H1 (cell line): Measurements from ENCODE around the gene SLAMF1. TPM values are rescaled to one million over a fixed set of nuclear protein-coding genes. Genes with fewer than 3 reads are reported as not detected.

Experiments used
- CTCF ChIA-PET: fragments of 300-600 bp; sonication (Branson Sonifier 250); formaldehyde crosslinking; loops from one replicate; lab custom pipeline; 2021; ENCODE audit not compliant: partially characterized antibody; lab: Charles Lee
- POLR2A ChIA-PET: fragments of 300-600 bp; sonication (Branson Sonifier 250); formaldehyde crosslinking; loops from one replicate; lab custom pipeline; 2021; ENCODE audit warnings: inconsistent platforms; ENCODE audit not compliant: partially characterized antibody; lab: Charles Lee
- DNase-seq, 2 experiments: peaks; one replicate each; pipeline versions ENCODE4 v3.0.0 to v3.0.0-alpha.2; 2010 to 2022; ENCODE audit warnings: low spot score in 2 of 2, low read depth in 1 of 2, mixed read lengths in 1 of 2
- FAIRE-seq: peaks from 2 replicates; lab custom pipeline; 2011; peaks lifted over from hg19 to GRCh38; lab: Jason Lieb, UNC
- H2AFZ ChIP-seq: 2 replicates; pipeline ENCODE4 v1.8.1; 2012; ENCODE audit warnings: low read length, inconsistent platforms
- H2AK5ac ChIP-seq: 2 replicates; pipeline ENCODE4 v1.6.1; 2013; ENCODE audit warnings: low read depth, low read length
- H2BK120ac ChIP-seq: replicated peaks from 2 replicates; pipeline ENCODE3; 2013; ENCODE audit warnings: low read depth, low read length, inconsistent platforms
- H2BK12ac ChIP-seq: 2 replicates; pipeline ENCODE4 v1.6.1; 2013; ENCODE audit warnings: low read depth, low read length
- H2BK15ac ChIP-seq: 2 replicates; pipeline ENCODE4 v1.6.1; 2013; ENCODE audit warnings: low read length
- H2BK20ac ChIP-seq: 2 replicates; pipeline ENCODE4 v1.6.1; 2013; ENCODE audit warnings: low read length
- H2BK5ac ChIP-seq: 2 replicates; pipeline ENCODE4 v1.6.1; 2013; ENCODE audit warnings: low read depth, low read length
- H3K14ac ChIP-seq: 2 replicates; pipeline ENCODE4 v1.6.1; 2013; ENCODE audit warnings: inconsistent platforms; ENCODE audit not compliant: insufficient read length
- H3K18ac ChIP-seq: 2 replicates; pipeline ENCODE4 v1.6.1; 2013; ENCODE audit warnings: low read length; ENCODE audit errors: extremely low read depth
- H3K23ac ChIP-seq: 2 replicates; pipeline ENCODE4 v1.6.1; 2013; ENCODE audit warnings: inconsistent platforms; ENCODE audit not compliant: insufficient read length
- H3K23me2 ChIP-seq: 2 replicates; pipeline ENCODE4 v1.6.1; 2013; ENCODE audit warnings: low read depth, low read length
- H3K27ac ChIP-seq: 2 replicates; pipeline ENCODE4 v1.6.1; 2011; ENCODE audit warnings: low read depth, low read length, inconsistent platforms
- H3K27me3 ChIP-seq, 4 experiments: replicated peaks in 1 of 4; 1 replicate in 1 of 4; 2 replicates in 3 of 4; pipeline versions ENCODE4 v1.6.1 to v1.8.1; 2011 to 2013; ENCODE audit warnings: low read length in 3 of 4, mild to moderate bottlenecking in 3 of 4, inconsistent platforms in 2 of 4, mixed read lengths in 2 of 4, moderate library complexity in 1 of 4; ENCODE audit not compliant: control insufficient read depth in 3 of 4, insufficient read depth in 3 of 4; ENCODE audit errors: extremely low read depth in 1 of 4
- H3K36me3 ChIP-seq, 4 experiments: 2 replicates each; pipeline versions ENCODE4 v1.6.1 to v1.8.1; 2011 to 2013; ENCODE audit warnings: mild to moderate bottlenecking in 4 of 4, low read length in 3 of 4, moderate library complexity in 2 of 4, control low read depth in 1 of 4, inconsistent platforms in 1 of 4; ENCODE audit not compliant: insufficient read depth in 4 of 4, control insufficient read depth in 2 of 4
- H3K4ac ChIP-seq: replicated peaks from 2 replicates; pipeline ENCODE3; 2013; ENCODE audit warnings: low read length, low read depth, mixed read lengths, inconsistent platforms; ENCODE audit not compliant: insufficient read length
- H3K4me1 ChIP-seq, 4 experiments: replicated peaks in 1 of 4; 1 replicate in 1 of 4; 2 replicates in 3 of 4; pipeline versions ENCODE4 v1.6.1 to v1.8.1; 2011 to 2013; ENCODE audit warnings: low read length in 3 of 4, inconsistent platforms in 2 of 4, mixed read lengths in 1 of 4; ENCODE audit not compliant: insufficient read depth in 4 of 4, control insufficient read depth in 3 of 4
- H3K4me2 ChIP-seq, 2 experiments: 2 replicates each; pipeline versions ENCODE4 v1.6.1 to v1.8.1; 2011 to 2013; ENCODE audit warnings: low read depth in 2 of 2, low read length in 2 of 2, control low read depth in 1 of 2, inconsistent platforms in 1 of 2, mild to moderate bottlenecking in 1 of 2; ENCODE audit not compliant: insufficient read depth in 1 of 2
- H3K4me3 ChIP-seq, 4 experiments: fragments of 200-600, 300-600 bp in 1 of 4; sonication (generic), shearing (Covaris generic), sonication (Bioruptor Twin) in 1 of 4; 2 replicates each; pipeline versions ENCODE4 v1.5.1 to v1.8.1; 2011 to 2016; ENCODE audit warnings: low read length in 4 of 4, low read depth in 3 of 4, control low read depth in 2 of 4, inconsistent platforms in 2 of 4, mild to moderate bottlenecking in 2 of 4, mixed read lengths in 1 of 4, moderate library complexity in 1 of 4; ENCODE audit not compliant: insufficient read depth in 2 of 4; ENCODE audit errors: extremely low read depth in 1 of 4
- H3K56ac ChIP-seq: replicated peaks from 2 replicates; pipeline ENCODE3; 2013; ENCODE audit warnings: low read depth, mild to moderate bottlenecking, mixed read lengths, low read length, inconsistent platforms; ENCODE audit not compliant: insufficient read length
- H3K79me1 ChIP-seq: 2 replicates; pipeline ENCODE4 v1.6.1; 2013; ENCODE audit warnings: low read depth, low read length, control low read depth
- H3K79me2 ChIP-seq, 2 experiments: 2 replicates each; pipeline versions ENCODE4 v1.6.1 to v1.8.1; 2012 to 2013; ENCODE audit warnings: low read length in 2 of 2, mild to moderate bottlenecking in 2 of 2, inconsistent platforms in 1 of 2; ENCODE audit not compliant: insufficient read depth in 2 of 2, control insufficient read depth in 1 of 2
- H3K9ac ChIP-seq, 4 experiments: replicated peaks in 1 of 4; 1 replicate in 1 of 4; 2 replicates in 3 of 4; pipeline versions ENCODE4 v1.6.1 to v1.8.1; 2011 to 2013; ENCODE audit warnings: low read depth in 3 of 4, low read length in 3 of 4, control low read depth in 2 of 4, mild to moderate bottlenecking in 2 of 4, moderate library complexity in 2 of 4, inconsistent platforms in 1 of 4; ENCODE audit errors: extremely low read depth in 1 of 4
- H3K9me3 ChIP-seq, 2 experiments: 2 replicates each; pipeline versions ENCODE4 v1.6.1 to v1.8.1; 2012 to 2013; ENCODE audit warnings: mild to moderate bottlenecking in 2 of 2, moderate library complexity in 2 of 2, control low read depth in 1 of 2, inconsistent platforms in 1 of 2, low read depth in 1 of 2, low read length in 1 of 2, mixed read lengths in 1 of 2; ENCODE audit not compliant: insufficient read depth in 2 of 2
- H4K20me1 ChIP-seq, 2 experiments: replicated peaks in 1 of 2; 2 replicates each; pipeline versions ENCODE3 to v1.8.1; 2011 to 2013; ENCODE audit warnings: inconsistent platforms in 2 of 2, low read length in 2 of 2, mild to moderate bottlenecking in 1 of 2; ENCODE audit not compliant: insufficient read depth in 2 of 2, control insufficient read depth in 1 of 2
- H4K5ac ChIP-seq: 2 replicates; pipeline ENCODE4 v1.6.1; 2013; ENCODE audit warnings: low read length, low read depth, mixed read lengths, inconsistent platforms; ENCODE audit not compliant: insufficient read length
- H4K8ac ChIP-seq: 2 replicates; pipeline ENCODE4 v1.8.0; 2013; ENCODE audit warnings: mild to moderate bottlenecking, moderate library complexity, low read length, inconsistent platforms; ENCODE audit not compliant: insufficient read depth; ENCODE audit errors: extremely low read depth
- H4K91ac ChIP-seq: replicated peaks from 2 replicates; pipeline ENCODE3; 2013; ENCODE audit warnings: low read length, mixed read lengths, inconsistent platforms; ENCODE audit not compliant: insufficient read length
- ATF3 ChIP-seq: IDR thresholded peaks from 2 replicates; pipeline ENCODE4 v1.6.1; 2011; ENCODE audit warnings: low read depth, mild to moderate bottlenecking, low read length; ENCODE audit not compliant: insufficient read depth
- CBX5 ChIP-seq: fragments of 300-800, 300-1000 bp; sonication (generic); IDR thresholded peaks from 2 replicates; pipeline ENCODE4 v1.7.1; 2016; ENCODE audit warnings: antibody characterized with exemption, low read length, low read depth
- CEBPB ChIP-seq: IDR thresholded peaks from 2 replicates; pipeline ENCODE4 v1.6.1; 2012; ENCODE audit warnings: low read depth, low read length
- CREB1 ChIP-seq: IDR thresholded peaks from 2 replicates; pipeline ENCODE4 v1.6.1; 2012; ENCODE audit warnings: inconsistent platforms
- CTCF ChIP-seq, 3 experiments: IDR thresholded peaks; 1 replicate in 2 of 3; 2 replicates in 1 of 3; pipeline versions ENCODE4 v1.5.1 to v1.6.1; 2011; ENCODE audit warnings: low read length in 3 of 3, mild to moderate bottlenecking in 3 of 3, inconsistent platforms in 2 of 3, low read depth in 1 of 3, moderate library complexity in 1 of 3; ENCODE audit not compliant: insufficient read depth in 1 of 3; ENCODE audit errors: control extremely low read depth in 1 of 3
- EGR1 ChIP-seq: IDR thresholded peaks from 2 replicates; pipeline ENCODE4 v1.6.1; 2011; ENCODE audit warnings: low read depth, low read length, borderline replicate concordance
- MAX ChIP-seq: IDR thresholded peaks from 2 replicates; pipeline ENCODE4 v1.6.1; 2012; ENCODE audit warnings: inconsistent platforms
- PHF8 ChIP-seq: fragments of 200-600 bp; sonication (generic); conservative IDR thresholded peaks from 2 replicates; pipeline ENCODE4 v1.7.1; 2012; ENCODE audit warnings: low read depth, mild to moderate bottlenecking, inconsistent platforms, low read length, moderate library complexity
- SAP30 ChIP-seq: fragments of 300-600 bp; sonication (generic); IDR thresholded peaks from 2 replicates; pipeline ENCODE4 v1.7.1; 2012; ENCODE audit warnings: low read length, moderate library complexity, mild to moderate bottlenecking, inconsistent platforms; ENCODE audit not compliant: insufficient read depth, insufficient replicate concordance
- SUZ12 ChIP-seq: fragments of 200-600 bp; sonication (generic); IDR thresholded peaks from 2 replicates; pipeline ENCODE4 v1.6.1; 2012; ENCODE audit warnings: mild to moderate bottlenecking, inconsistent platforms, low read length, moderate library complexity, mixed read lengths
- ZNF274 ChIP-seq: IDR thresholded peaks from 2 replicates; pipeline ENCODE4 v1.7.0; 2012; ENCODE audit warnings: low read length, borderline replicate concordance; ENCODE audit errors: extremely low read depth
- WGBS, 2 experiments: shearing (Covaris generic) in 1 of 2; methylation state at CpG; one replicate each; pipeline versions ENCODE4 v1.1.6 to v1.1.7; 2013 to 2015; ENCODE audit warnings: low lambda C conversion rate in 2 of 2, mixed read lengths in 2 of 2, inconsistent platforms in 1 of 2, low coverage in 1 of 2, missing lambda C conversion rate in 1 of 2; ENCODE audit not compliant: insufficient replicate concordance in 2 of 2, insufficient coverage in 1 of 2, insufficient read length in 1 of 2; ENCODE audit errors: extremely low coverage in 1 of 2, missing lambda C conversion rate in 1 of 2; 5-methylcytosine and 5-hydroxymethylcytosine counted together
- polyA plus RNA-seq, 7 experiments: library from polyadenylated mRNA; depleted of rRNA in 3 of 7; stranded (reverse) in 5 of 7; unstranded in 2 of 7; fragments of >200 nt in 5 of 7; fragments of 200-250 nt in 2 of 7; gene quantifications; 1 replicate in 5 of 7; 2 replicates in 1 of 7; 4 replicates in 1 of 7; pipeline versions ENCODE4 v1.2.1 to v1.2.3, GENCODE V29; 2011 to 2013; ENCODE audit warnings: missing spikeins in 2 of 7, mixed read lengths in 2 of 7
- total RNA-seq: library from RNA; stranded (reverse); fragmentation: NEBNext Ultra II Directional; extraction: Animal tissue kit (Norgen Biotek cat#: 25700); gene quantifications from 2 replicates; pipeline ENCODE4 v1.2.1, GENCODE V29; 2021

Gene SLAMF1
- total and polyA plus RNA-seq, 2 of the 8 experiments (the other 6 are each of a cell fraction or from before 2014, with no cell fraction given) = not detected

- H2BK15ac ChIP-seq = no peak overlapping the region
- H4K20me1 ChIP-seq = no peaks in the 10 kb centered on the region
- no peaks in the 10 kb centered on the region for H3K36me3 ChIP-seq
- H3K27ac ChIP-seq = no peak overlapping the region
- no peaks in the 10 kb centered on the region for H3K9me3 ChIP-seq
- H2BK20ac ChIP-seq = no peak overlapping the region
- 90% methylated on average over 1 of the region's 1 CpG; no CpG with 5 or more reads in 1 of the 2 experiments for WGBS, 2 experiments
- H2BK12ac ChIP-seq = no peak overlapping the region
- DNase-seq (peak in 1 of 2 experiments; percentile 6), FAIRE-seq (no peak)
- no peaks in the 10 kb centered on the region for H3K79me2 ChIP-seq
- no peaks in the 10 kb centered on the region for H3K23me2 ChIP-seq
- no peaks in the 10 kb centered on the region for H3K27me3 ChIP-seq
- no peak overlapping the region for H2BK120ac ChIP-seq
- H2BK5ac ChIP-seq = no peak overlapping the region
- no peak overlapping the region for H4K5ac ChIP-seq
- no peak overlapping the region for H3K4me2 ChIP-seq
- no peak overlapping the region for H2AFZ ChIP-seq
- H3K4me3 ChIP-seq = no peak overlapping the region
- H4K91ac ChIP-seq = no peak overlapping the region
- H3K18ac ChIP-seq = no peak overlapping the region
- H3K23ac ChIP-seq = no peak overlapping the region
- ChIA-PET CTCF (interaction anchor here (1.6 kb wide), 1 partner anchor 56 kb away, joined by 6 read pairs; no protein-coding TSS in a partner anchor), POLR2A (no interaction called here)
- H3K56ac ChIP-seq = no peak overlapping the region
- H4K8ac ChIP-seq = no peak overlapping the region
- H3K14ac ChIP-seq = no peak overlapping the region
- H3K9ac ChIP-seq = no peak overlapping the region
- no peaks in the 10 kb centered on the region for H3K79me1 ChIP-seq
- H2AK5ac ChIP-seq = no peak overlapping the region
- no peaks in the 10 kb centered on the region for H3K4me1 ChIP-seq
- no peak overlapping the region for H3K4ac ChIP-seq
- TF ChIP-seq CREB1 (no peak), PHF8 (no peak), CBX5 (no peak), CEBPB (no peak), MAX (no peak), EGR1 (no peak), SUZ12 (no peak), SAP30 (no peak), ATF3 (no peak), CTCF (IDR thresholded peaks at IDR 0.05; ENCODE audit: control extremely low read depth in 1 of 3, insufficient read depth in 1 of 3, low read depth in 1 of 3, low read length in 3 of 3) (no peak), ZNF274 (no peak)
Measured at GRCh38 chr1:160625321-160625720, 21.5 kb downstream of the SLAMF1 start.
